ENCODE data around the gene PRKD1.
"Not testable (repeated sequence)": the region's sequence is repeated elsewhere in the genome, so short reads cannot be mapped to it uniquely, and the experiment has no call there.

PRKD1 gene

DNA sequence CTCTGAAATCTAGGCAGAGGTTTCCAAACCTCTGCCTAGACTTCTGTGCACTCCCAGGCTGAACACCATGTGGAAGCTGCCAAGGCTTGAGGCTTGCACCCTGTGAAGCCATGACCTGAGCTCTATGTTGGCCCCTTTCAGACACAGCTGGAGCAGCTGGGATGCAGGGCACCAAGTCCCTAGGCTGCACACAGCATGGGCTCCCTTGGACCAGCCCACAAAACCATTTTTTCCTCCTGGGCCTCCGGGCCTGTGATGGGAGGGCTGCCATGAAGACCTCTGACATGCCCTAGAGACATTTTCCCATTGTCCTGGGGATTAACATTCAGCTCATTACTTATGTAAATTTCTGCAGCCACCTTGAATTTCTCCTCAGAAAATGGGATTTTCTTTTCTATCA, 88.0 kb downstream of the PRKD1 start:
- H3K36me3 ChIP-seq (ENCODE audit: control insufficient read depth, insufficient read depth, low read length); H3K27ac ChIP-seq (ENCODE audit: low read depth, low read length); H3K9ac ChIP-seq (ENCODE audit: low read length); H3K4me1 ChIP-seq (ENCODE audit: control insufficient read depth, insufficient read depth, low read length); H3K27me3 ChIP-seq (ENCODE audit: control insufficient read depth, insufficient read depth, low read length); H3K4me3 ChIP-seq (ENCODE audit: low read depth, low read length): not testable (repeated sequence)
- H3K9me3 ChIP-seq (ENCODE audit: control insufficient read depth, insufficient read depth, low read depth, low read length) = peaks cover 45% of the 10 kb centered on the region

DNA sequence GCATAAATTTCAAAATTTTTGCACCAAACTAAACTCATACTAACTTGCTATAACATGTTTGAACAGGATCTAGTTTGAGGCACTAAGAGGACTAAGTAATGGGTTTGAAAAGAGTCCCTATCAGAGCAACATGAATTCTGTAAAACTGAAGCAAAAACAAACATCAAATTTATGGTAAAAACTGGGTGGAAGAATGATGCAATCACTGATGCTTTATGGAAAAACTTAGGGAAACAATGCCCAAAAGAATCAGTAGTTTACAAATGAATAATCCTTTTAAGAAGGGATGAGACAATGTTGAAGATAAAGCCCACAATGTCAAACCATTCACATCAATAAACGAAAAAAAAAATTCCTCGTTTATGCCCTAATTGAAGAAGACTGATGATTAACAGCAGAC, 88.9 kb downstream of the PRKD1 start:
- Histone ChIP-seq H3K36me3 (ENCODE audit: control insufficient read depth, insufficient read depth, low read length) (no peaks in the 10 kb centered on the region), H3K9me3 (ENCODE audit: control insufficient read depth, insufficient read depth, low read depth, low read length) (peaks cover 45% of the 10 kb centered on the region), H3K9ac (ENCODE audit: low read length) (no peak overlapping the region), H3K27ac (ENCODE audit: low read depth, low read length) (no peak overlapping the region), H3K4me3 (ENCODE audit: low read depth, low read length) (no peak overlapping the region), H3K4me1 (ENCODE audit: control insufficient read depth, insufficient read depth, low read length) (no peaks in the 10 kb centered on the region), H3K27me3 (ENCODE audit: control insufficient read depth, insufficient read depth, low read length) (no peaks in the 10 kb centered on the region)

GRCh38 chr14:29836395-29836794, 91.3 kb downstream of the PRKD1 start:
- Histone ChIP-seq H3K9ac (ENCODE audit: low read length) (no peak overlapping the region), H3K36me3 (ENCODE audit: control insufficient read depth, insufficient read depth, low read length) (no peaks in the 10 kb centered on the region), H3K4me3 (ENCODE audit: low read depth, low read length) (no peak overlapping the region), H3K9me3 (ENCODE audit: control insufficient read depth, insufficient read depth, low read depth, low read length) (peaks cover 31% of the 10 kb centered on the region), H3K27ac (ENCODE audit: low read depth, low read length) (no peak overlapping the region), H3K4me1 (ENCODE audit: control insufficient read depth, insufficient read depth, low read length) (no peaks in the 10 kb centered on the region), H3K27me3 (ENCODE audit: control insufficient read depth, insufficient read depth, low read length) (no peaks in the 10 kb centered on the region)

- H3K36me3 ChIP-seq (ENCODE audit: control insufficient read depth, insufficient read depth, low read length) = no peaks in the 10 kb centered on the region
- no peaks in the 10 kb centered on the region for H3K4me1 ChIP-seq (ENCODE audit: control insufficient read depth, insufficient read depth, low read length)
- no peaks in the 10 kb centered on the region for H3K27me3 ChIP-seq (ENCODE audit: control insufficient read depth, insufficient read depth, low read length)
- no peak overlapping the region for H3K9ac ChIP-seq (ENCODE audit: low read length)
- peaks cover 4% of the 10 kb centered on the region; the same call in 1 of the 2 replicates for H3K9me3 ChIP-seq (ENCODE audit: control insufficient read depth, insufficient read depth, low read depth, low read length)
- H3K4me3 ChIP-seq (ENCODE audit: low read depth, low read length) = no peak overlapping the region
- no peak overlapping the region for H3K27ac ChIP-seq (ENCODE audit: low read depth, low read length)
These were observed 95.6 kb downstream of the PRKD1 start for GRCh38 chr14:29832042-29832441.

- no peaks in the 10 kb centered on the region for H3K36me3 ChIP-seq (ENCODE audit: control insufficient read depth, insufficient read depth, low read length)
- H3K9me3 ChIP-seq (ENCODE audit: control insufficient read depth, insufficient read depth, low read depth, low read length) = no peaks in the 10 kb centered on the region
- H3K27ac ChIP-seq (ENCODE audit: low read depth, low read length) = no peak overlapping the region
- no peak overlapping the region for H3K4me3 ChIP-seq (ENCODE audit: low read depth, low read length)
- no peaks in the 10 kb centered on the region for H3K27me3 ChIP-seq (ENCODE audit: control insufficient read depth, insufficient read depth, low read length)
- no peaks in the 10 kb centered on the region for H3K4me1 ChIP-seq (ENCODE audit: control insufficient read depth, insufficient read depth, low read length)
- no peak overlapping the region for H3K9ac ChIP-seq (ENCODE audit: low read length)
These were observed 97.8 kb downstream of the PRKD1 start for GRCh38 chr14:29829851-29830250.

GRCh38 chr14:29823816-29824215, 103.8 kb downstream of the PRKD1 start:
- H3K9ac ChIP-seq (ENCODE audit: low read length) = no peak overlapping the region
- H3K4me1 ChIP-seq (ENCODE audit: control insufficient read depth, insufficient read depth, low read length) = no peaks in the 10 kb centered on the region; the same call in 1 of the 2 replicates
- no peak overlapping the region for H3K4me3 ChIP-seq (ENCODE audit: low read depth, low read length)
- no peak overlapping the region for H3K27ac ChIP-seq (ENCODE audit: low read depth, low read length)
- no peaks in the 10 kb centered on the region for H3K36me3 ChIP-seq (ENCODE audit: control insufficient read depth, insufficient read depth, low read length)
- H3K27me3 ChIP-seq (ENCODE audit: control insufficient read depth, insufficient read depth, low read length) = no peaks in the 10 kb centered on the region
- H3K9me3 ChIP-seq (ENCODE audit: control insufficient read depth, insufficient read depth, low read depth, low read length) = no peaks in the 10 kb centered on the region

- Histone ChIP-seq H3K9ac (ENCODE audit: low read length) (no peak overlapping the region), H3K4me1 (ENCODE audit: control insufficient read depth, insufficient read depth, low read length) (no peaks in the 10 kb centered on the region; the same call in 1 of the 2 replicates), H3K4me3 (ENCODE audit: low read depth, low read length) (no peak overlapping the region), H3K27ac (ENCODE audit: low read depth, low read length) (no peak overlapping the region), H3K27me3 (ENCODE audit: control insufficient read depth, insufficient read depth, low read length) (no peaks in the 10 kb centered on the region), H3K9me3 (ENCODE audit: control insufficient read depth, insufficient read depth, low read depth, low read length) (no peaks in the 10 kb centered on the region), H3K36me3 (ENCODE audit: control insufficient read depth, insufficient read depth, low read length) (no peaks in the 10 kb centered on the region)
These were observed 105.3 kb downstream of the PRKD1 start for GRCh38 chr14:29822430-29822709.

- H3K27me3 ChIP-seq (ENCODE audit: control insufficient read depth, insufficient read depth, low read length) = no peaks in the 10 kb centered on the region
- no peak overlapping the region for H3K9ac ChIP-seq (ENCODE audit: low read length)
- H3K9me3 ChIP-seq (ENCODE audit: control insufficient read depth, insufficient read depth, low read depth, low read length) = no peaks in the 10 kb centered on the region
- no peak overlapping the region for H3K4me3 ChIP-seq (ENCODE audit: low read depth, low read length)
- no peaks in the 10 kb centered on the region for H3K36me3 ChIP-seq (ENCODE audit: control insufficient read depth, insufficient read depth, low read length)
- H3K27ac ChIP-seq (ENCODE audit: low read depth, low read length) = no peak overlapping the region
- H3K4me1 ChIP-seq (ENCODE audit: control insufficient read depth, insufficient read depth, low read length) = no peaks in the 10 kb centered on the region; the same call in 1 of the 2 replicates
These were observed 105.8 kb downstream of the PRKD1 start for GRCh38 chr14:29821661-29822429.

DNA sequence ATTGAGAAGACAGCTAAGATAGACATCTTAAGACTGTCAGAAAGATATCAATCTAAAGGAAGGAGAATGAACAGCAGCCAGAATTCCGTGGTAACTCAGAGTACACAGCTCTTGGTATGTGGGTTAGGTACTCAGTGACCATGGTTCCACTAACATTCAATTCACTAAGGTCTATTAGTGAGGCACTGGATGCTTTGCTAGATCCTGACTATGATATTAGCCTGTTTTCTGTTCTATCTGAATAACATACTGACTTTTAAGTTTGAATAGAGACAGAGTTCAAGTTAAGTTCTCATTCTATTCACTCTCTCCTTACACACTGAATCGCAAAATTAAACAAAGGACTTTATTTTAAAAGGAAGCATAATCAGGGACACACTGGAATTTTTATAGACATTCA, 106.4 kb downstream of the PRKD1 start:
- Histone ChIP-seq H3K4me1 (ENCODE audit: control insufficient read depth, insufficient read depth, low read length) (no peaks in the 10 kb centered on the region; the same call in 1 of the 2 replicates), H3K9me3 (ENCODE audit: control insufficient read depth, insufficient read depth, low read depth, low read length) (no peaks in the 10 kb centered on the region), H3K27ac (ENCODE audit: low read depth, low read length) (no peak overlapping the region), H3K27me3 (ENCODE audit: control insufficient read depth, insufficient read depth, low read length) (no peaks in the 10 kb centered on the region), H3K36me3 (ENCODE audit: control insufficient read depth, insufficient read depth, low read length) (no peaks in the 10 kb centered on the region), H3K4me3 (ENCODE audit: low read depth, low read length) (no peak overlapping the region), H3K9ac (ENCODE audit: low read length) (no peak overlapping the region)

DNA sequence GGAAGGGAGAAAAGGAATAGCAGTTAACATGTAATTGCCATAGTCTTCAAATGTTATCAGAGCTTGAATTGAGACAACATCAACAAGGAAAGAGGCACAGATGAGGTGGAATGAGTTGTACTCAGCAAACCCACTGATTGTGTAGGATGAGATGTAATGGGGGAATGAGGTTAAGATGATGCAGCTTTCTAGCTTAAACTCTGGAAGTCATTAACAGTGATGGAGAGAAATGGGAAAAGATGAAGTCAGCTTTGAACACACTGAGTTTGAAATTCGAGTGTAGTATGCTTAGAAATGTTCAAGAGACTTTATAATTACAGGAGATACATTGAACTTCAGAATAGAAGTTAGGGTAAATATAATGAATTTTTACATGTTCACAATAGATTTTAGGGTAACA, 106.9 kb downstream of the PRKD1 start:
- Histone ChIP-seq H3K27me3 (ENCODE audit: control insufficient read depth, insufficient read depth, low read length) (no peaks in the 10 kb centered on the region), H3K9me3 (ENCODE audit: control insufficient read depth, insufficient read depth, low read depth, low read length) (no peaks in the 10 kb centered on the region), H3K4me1 (ENCODE audit: control insufficient read depth, insufficient read depth, low read length) (no peaks in the 10 kb centered on the region; the same call in 1 of the 2 replicates), H3K36me3 (ENCODE audit: control insufficient read depth, insufficient read depth, low read length) (no peaks in the 10 kb centered on the region), H3K9ac (ENCODE audit: low read length) (no peak overlapping the region), H3K4me3 (ENCODE audit: low read depth, low read length) (no peak overlapping the region), H3K27ac (ENCODE audit: low read depth, low read length) (no peak overlapping the region)

DNA sequence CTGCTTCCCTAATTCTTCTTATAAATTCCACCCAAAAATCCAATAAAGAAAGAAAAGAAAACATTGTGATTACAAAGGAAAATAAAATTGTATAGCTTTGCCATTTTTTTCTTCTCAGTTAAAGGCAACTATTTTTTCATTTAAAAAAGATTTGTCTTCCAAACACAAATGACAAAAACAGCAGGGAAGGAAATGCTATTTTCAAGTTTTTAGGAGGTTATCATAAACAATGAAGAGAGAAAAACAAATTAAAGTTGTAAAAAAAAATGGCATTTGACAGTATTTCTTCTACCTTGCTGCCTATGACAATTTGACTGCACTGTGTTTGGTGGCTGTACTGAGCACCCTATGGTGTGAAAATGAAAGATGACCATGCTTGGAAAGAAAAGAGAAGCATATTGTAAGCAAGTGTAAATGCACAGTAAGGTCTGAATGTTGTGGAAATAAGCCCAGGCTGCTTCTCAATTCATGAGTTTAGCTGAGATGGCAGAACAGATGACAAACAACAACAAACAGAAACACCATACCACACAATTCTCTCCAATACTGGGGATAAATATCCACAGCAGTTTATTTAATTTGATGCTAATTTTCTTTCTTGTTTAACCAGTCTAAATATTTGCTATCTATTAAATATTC, 109.8 kb downstream of the PRKD1 start:
- H3K4me3 ChIP-seq (ENCODE audit: low read depth, low read length) = no peak overlapping the region
- no peaks in the 10 kb centered on the region for H3K36me3 ChIP-seq (ENCODE audit: control insufficient read depth, insufficient read depth, low read length)
- no peak overlapping the region for H3K9ac ChIP-seq (ENCODE audit: low read length)
- no peaks in the 10 kb centered on the region for H3K4me1 ChIP-seq (ENCODE audit: control insufficient read depth, insufficient read depth, low read length)
- no peak overlapping the region for H3K27ac ChIP-seq (ENCODE audit: low read depth, low read length)
- no peaks in the 10 kb centered on the region for H3K9me3 ChIP-seq (ENCODE audit: control insufficient read depth, insufficient read depth, low read depth, low read length)
- no peaks in the 10 kb centered on the region for H3K27me3 ChIP-seq (ENCODE audit: control insufficient read depth, insufficient read depth, low read length)

Data from HUES6 (cell line).